Suppressor macrophage treated with lipopolysaccharide for 1 hour (primary cell): ENCODE measurements around the gene NBDY.
A peak's percentile ranks its signal among the peaks of the same experiment; 100 is the strongest.

ENCODE experiments used
- DNase-seq, 3 donors: peaks; one replicate each; pipeline ENCODE4 v3.0.0-alpha.2; 2020 to 2022

NBDY gene

GRCh38 chrX:56786889-56787733, 58.1 kb downstream of the NBDY start:
- DNase-seq: no peak

DNA sequence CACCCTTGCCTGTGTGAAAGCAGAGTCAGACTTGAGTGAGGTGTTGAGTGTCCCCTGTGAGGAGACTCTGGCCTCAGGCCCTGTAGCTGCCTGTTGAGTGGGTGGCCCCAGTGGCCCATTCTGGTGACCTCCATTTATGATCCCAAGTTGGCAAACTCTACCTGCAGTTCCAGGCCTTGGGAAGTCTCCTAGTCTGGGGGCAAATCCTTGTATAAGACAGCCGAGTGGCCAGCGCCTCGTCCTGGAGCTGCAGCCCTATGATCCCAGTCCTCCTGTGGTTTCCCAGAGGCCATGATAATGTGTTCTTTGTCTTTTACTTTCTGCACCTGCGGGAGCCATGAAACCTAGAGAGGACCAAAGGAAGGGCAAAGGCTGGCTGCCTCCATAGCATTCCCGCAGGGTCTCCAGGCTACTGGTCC, 58.7 kb downstream of the NBDY start:
- DNase-seq: no peak

GRCh38 chrX:56788229-56788628, 59.2 kb downstream of the NBDY start:
- DNase-seq: no peak

GRCh38 chrX:56788717-56789122, 59.7 kb downstream of the NBDY start:
- DNase-seq: no peak

DNA sequence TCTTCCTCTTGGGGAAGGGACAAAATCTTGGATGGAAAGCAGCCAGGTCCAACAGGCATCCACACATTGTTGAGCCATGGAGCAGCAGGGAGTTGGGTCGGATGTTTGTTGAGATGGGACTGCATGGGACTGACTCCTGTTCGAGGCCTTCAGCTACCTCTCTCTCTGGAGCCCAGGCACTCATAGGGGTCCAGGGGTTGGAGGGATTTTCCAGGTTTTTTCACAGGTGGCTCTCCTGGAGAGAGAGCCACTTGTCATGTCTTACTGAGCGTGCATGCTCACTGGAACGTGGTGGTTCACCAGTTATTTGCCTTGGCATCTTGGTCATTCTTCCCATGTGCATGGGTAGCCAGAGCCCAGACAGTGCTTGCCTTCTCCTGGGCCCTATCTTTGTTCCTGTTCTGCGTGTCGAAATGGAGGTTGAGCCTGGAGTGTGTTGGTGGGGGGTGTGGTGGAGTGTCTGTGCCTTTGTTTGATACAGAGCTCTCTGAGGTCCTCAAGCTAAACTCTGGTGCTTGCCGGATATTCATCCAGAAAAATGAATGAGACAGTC, 60.6 kb downstream of the NBDY start:
- no peak for DNase-seq

GRCh38 chrX:56790778-56791177, 61.7 kb downstream of the NBDY start:
- DNase-seq: no peak

DNA sequence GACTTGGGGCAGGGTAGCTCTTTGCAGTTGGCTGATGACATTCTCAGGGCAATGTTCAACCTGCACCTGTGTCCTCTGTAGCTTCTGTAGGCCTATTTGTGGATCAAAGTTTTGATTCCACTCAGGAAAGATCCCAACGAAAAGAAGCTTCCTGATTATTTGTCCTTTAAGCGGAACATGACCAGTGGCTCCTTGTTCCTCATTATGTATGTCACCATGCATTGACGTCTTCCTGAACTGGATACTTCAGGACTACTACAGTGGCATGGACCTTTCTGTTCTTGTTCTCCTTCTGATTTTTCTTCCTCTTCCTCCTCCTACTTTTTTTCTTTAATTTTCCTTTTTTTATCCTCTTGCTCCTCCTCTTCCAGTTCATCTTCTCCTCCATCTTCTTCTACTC, 62.4 kb downstream of the NBDY start:
- DNase-seq: peak; percentile 21 to 51 (median 39)

DNA sequence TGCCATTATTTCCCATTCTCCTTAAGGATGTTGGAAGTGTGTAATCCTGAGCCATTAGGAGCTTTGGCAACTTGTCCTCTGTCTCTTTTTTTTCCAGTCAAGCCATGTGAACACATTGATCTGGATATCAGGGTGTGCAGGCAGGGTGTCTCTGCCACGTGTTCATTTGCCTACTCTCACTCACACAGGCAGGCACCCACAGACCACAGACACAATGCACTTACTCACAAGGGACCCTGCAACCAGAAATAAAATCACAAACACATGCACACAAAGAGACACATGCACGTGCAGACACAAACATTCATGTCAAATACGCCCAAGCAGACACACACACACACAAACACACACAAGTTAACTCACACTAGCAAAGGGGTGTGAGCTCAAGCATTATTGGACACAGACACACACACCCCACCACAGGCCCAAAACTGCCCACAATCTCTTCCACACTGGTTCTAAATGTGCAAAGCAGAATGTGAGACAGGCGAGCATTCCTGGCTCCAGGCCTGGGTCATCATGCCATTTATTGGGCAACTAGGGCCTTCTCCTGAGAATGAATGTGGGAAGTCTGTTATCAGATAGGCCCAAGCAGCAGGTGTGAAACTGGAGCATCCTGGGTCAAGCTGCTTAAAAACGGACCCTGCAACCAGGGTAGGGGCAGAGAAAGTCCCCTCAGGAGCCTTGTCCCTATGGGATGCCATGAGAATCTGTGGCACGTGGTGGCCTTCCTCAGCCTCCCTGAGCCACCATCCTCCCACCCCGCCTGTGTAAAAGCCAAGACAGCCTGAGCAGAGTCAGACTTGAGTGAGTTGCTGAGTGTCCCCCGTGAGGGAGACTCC, 63.4 kb downstream of the NBDY start:
- no peak for DNase-seq

DNA sequence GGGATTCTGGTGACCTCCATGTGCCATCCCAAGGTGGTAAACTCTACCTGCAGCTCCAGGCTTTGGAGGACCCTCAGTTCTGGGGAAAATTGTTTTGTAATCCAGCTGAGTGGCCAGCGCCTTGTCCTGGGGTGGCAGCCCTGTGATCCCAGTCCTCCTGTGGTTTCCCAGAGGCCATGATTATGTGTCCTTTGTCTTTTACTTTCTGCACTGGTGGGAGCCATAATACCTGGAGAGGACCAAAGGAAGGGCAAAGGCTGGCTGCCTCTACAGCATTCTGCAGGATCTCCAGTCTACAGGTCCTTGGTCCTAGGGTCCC, 64.0 kb downstream of the NBDY start:
- no peak for DNase-seq

GRCh38 chrX:56793521-56794320, 64.7 kb downstream of the NBDY start:
- no peak for DNase-seq

GRCh38 chrX:56794404-56795230, 65.6 kb downstream of the NBDY start:
- no peak for DNase-seq

DNA sequence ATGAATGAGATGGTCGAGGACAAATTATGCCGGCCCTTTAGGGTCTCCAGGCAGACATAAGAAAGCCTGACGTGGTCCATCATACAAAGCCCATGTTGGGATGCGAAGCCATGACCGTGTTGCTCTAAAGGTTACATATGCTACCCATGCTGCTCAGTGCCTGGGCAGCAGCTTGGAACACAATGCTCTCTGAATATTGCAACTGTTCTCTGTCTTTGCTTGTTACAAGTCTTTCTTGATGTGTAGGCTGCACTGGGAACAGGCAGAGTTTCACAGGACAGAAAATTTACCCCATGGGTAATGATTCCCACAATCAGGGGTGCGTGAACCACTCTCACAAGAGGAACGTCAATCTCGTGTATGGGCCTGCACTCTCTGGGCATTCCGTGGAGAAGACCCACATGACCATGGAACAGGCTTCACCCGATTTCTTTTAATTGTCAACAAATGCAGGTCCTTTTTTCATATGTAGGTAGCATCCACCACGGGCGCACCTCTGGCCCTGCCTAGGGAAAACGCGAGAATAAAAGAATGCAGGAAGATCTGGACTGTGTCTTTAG, 66.3 kb downstream of the NBDY start:
- no peak for DNase-seq

GRCh38 chrX:56796641-56797395, 67.8 kb downstream of the NBDY start:
- DNase-seq: no peak

- no peak for DNase-seq
These were observed 68.7 kb downstream of the NBDY start for GRCh38 chrX:56797574-56798338.

DNA sequence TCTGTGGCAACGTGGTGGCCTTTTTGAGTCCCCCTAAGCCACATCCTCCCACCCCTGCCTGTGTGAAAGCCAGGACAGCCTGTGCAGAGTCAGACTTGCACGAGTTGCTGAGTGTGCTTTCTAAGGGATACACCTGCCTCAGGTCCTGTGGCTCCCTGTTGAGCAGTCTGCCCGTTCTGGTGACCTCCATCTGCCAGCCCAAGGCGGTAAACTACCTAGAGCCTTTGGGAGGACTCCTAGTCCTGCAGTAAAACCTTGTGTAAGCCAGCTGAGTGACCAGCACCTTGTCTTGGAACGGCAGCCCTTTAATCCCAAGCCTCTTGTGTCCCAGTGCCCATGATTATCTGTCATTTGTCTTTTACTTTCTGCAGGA, 69.3 kb downstream of the NBDY start:
- DNase-seq: no peak

GRCh38 chrX:56798866-56799758, 70.1 kb downstream of the NBDY start:
- no peak for DNase-seq

DNA sequence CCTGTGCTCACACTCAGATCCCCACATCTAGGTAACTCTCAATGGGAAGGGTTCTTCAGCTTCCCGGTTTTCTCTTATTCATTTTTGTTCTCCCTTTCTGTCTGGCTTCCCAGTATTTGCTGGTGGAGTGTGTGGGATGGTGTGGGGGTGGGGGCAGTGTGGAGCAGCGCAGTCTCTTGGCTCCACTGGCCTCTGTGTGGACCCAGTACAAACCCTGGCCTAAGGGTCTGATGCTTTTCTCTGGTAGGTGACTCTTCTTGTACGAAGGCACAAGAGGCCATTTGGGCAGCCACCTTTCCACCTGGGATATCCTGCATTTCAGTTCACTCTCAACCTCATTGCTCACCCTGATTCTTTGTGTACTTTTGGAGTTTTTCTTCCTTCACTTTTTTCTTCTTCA, 71.3 kb downstream of the NBDY start:
- no peak for DNase-seq

DNA sequence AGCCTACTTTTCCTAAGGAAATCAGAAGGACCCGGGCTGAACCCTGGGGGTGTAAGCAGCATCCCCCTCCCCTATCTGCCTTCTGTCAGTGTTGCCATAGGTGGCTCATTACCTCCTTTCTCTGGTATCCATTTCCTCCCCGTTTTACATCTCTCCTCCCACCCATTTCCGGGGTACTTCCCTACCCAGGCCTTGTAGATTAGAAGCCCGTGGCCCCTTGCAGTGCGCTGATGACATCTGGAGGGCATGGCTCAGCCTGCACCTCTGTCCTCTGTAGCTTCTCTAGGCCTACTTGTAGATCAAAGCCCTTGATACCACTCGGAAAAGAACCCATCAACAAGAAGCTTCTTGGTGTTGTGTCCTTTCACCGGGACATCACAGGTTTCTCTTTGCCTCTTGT, 71.8 kb downstream of the NBDY start:
- peak; percentile 24 to 39 (median 30) for DNase-seq

- DNase-seq: no peak
These were observed 73.4 kb downstream of the NBDY start for GRCh38 chrX:56802428-56802827.
